GM10266 (cell line): ENCODE measurements around the gene RPS3.

Experiments
- DNase-seq: peaks from one replicate; pipeline ENCODE4 v3.0.0; 2012; ENCODE audit errors: extremely low spot score
- TF ChIP-seq, protein P1 (sequence below): IDR thresholded peaks from 2 replicates; pipeline ENCODE4 v1.5.1; 2012; ENCODE audit warnings: mild to moderate bottlenecking, low read depth; ENCODE audit not compliant: control insufficient read depth, insufficient read depth; ENCODE audit errors: missing control alignments

Gene RPS3

DNA sequence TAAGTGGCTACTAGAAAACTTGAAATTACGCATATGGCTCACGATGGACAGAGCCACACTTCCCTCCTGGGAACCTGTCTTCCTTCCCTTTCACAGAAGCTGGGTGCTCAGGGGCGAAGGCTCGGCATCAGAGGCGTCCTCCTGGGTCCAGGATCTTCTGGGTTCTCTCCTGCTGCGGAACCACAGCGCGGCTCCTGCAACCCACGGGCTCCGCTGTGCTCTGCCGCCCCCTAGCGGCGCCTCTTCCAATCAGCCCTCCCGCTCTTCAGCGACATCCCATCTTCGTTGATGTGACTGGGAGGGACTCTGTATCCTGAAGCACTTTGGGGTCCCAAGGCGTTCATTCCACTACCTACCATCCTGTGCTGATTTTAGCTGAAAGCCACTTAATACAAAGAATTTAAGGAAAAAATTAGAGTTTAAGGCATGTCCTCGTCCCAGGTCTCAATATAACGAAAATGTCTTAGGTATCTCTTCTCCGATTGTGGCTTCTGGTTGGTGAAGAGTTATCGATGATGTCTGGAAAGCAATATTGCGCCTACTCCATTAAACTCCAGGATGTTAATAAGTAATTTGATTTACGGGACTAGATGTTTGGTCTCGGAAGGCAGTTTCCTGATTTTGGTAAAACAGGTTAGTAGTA, 14.8 kb upstream of the RPS3 start:
- TF ChIP-seq, protein P1, sequence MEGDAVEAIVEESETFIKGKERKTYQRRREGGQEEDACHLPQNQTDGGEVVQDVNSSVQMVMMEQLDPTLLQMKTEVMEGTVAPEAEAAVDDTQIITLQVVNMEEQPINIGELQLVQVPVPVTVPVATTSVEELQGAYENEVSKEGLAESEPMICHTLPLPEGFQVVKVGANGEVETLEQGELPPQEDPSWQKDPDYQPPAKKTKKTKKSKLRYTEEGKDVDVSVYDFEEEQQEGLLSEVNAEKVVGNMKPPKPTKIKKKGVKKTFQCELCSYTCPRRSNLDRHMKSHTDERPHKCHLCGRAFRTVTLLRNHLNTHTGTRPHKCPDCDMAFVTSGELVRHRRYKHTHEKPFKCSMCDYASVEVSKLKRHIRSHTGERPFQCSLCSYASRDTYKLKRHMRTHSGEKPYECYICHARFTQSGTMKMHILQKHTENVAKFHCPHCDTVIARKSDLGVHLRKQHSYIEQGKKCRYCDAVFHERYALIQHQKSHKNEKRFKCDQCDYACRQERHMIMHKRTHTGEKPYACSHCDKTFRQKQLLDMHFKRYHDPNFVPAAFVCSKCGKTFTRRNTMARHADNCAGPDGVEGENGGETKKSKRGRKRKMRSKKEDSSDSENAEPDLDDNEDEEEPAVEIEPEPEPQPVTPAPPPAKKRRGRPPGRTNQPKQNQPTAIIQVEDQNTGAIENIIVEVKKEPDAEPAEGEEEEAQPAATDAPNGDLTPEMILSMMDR = peak; percentile 92
- peak; percentile 84 for DNase-seq

GRCh38 chr11:75386942-75387630, 12.2 kb upstream of the RPS3 start:
- TF ChIP-seq, protein P1 = no peak
- no peak for DNase-seq

GRCh38 chr11:75387736-75388294, 11.5 kb upstream of the RPS3 start:
- TF ChIP-seq, protein P1 = no peak
- no peak for DNase-seq

GRCh38 chr11:75388386-75389275, 10.7 kb upstream of the RPS3 start:
- TF ChIP-seq, protein P1 = peak; percentile 86
- peak; percentile 76 for DNase-seq

DNA sequence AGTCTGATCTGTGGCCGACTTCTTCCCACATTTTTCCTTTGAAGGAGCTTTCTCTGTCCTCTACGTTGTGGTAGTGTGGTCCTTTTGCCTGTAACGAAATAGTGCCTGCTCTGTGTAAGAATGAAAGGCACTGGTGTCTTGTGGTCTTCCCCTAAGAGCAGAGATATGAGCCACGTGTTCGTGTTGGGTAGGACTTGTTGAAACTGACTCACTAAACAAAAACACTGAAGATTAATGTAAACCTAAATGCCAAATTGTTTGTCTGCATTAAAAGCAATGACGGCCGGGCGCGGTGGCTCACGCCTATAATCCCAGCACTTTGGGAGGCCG, 10.1 kb upstream of the RPS3 start:
- no peak for DNase-seq

DNA sequence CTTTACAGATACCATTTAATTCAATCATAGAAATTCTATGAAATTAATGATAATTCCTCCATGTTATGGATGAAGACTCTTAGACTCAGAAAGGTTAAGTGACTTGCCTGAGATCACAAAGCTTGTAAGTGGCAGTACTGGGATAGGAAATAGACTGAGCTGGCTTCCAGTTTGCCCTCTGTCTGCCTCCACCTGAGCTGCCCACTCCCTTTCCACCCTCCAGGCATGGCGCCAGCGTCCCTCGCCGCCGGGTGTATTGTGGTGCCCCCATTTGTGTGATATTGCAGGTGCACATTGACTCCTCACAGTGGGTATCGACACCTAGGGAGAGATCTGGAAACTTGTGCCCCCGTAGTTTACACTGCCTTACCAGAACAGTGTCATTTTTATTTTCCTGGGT, 9.4 kb upstream of the RPS3 start:
- no peak for DNase-seq
- TF ChIP-seq, protein P1 = no peak

More for the DNA sequence above, 10.1 kb upstream of the RPS3 start:
- TF ChIP-seq, protein P1 = no peak
